ENCODE data around the gene TGOLN2. TPM values are rescaled to one million over a fixed set of nuclear protein-coding genes. Genes with fewer than 3 reads are reported as not detected.
A peak's percentile ranks its signal among the peaks of the same experiment; 100 is the strongest.
"Not testable (repeated sequence)": the region's sequence is repeated elsewhere in the genome, so short reads cannot be mapped to it uniquely, and the experiment has no call there.

TGOLN2 gene
- total RNA-seq, 1 donor from 2014 or later = 65.5 TPM

- TF ChIP-seq CTCF (IDR thresholded peaks at IDR 0.05; ENCODE audit: unreplicated experiment) = no peak
- Mint-ChIP-seq H3K27ac (no peak overlapping the region), H3K9me3 (ENCODE audit: low read depth) (no peaks in the 10 kb centered on the region), H3K4me1 (ENCODE audit: low read depth) (peaks cover 33% of the 10 kb centered on the region), H3K36me3 (ENCODE audit: insufficient read depth) (peaks cover 14% of the 10 kb centered on the region), H3K27me3 (no peaks in the 10 kb centered on the region), H3K4me3 (ENCODE audit: low read depth) (peak overlapping the region; percentile 97)
- no peak for DNase-seq (ENCODE audit: low spot score, unreplicated experiment)
Measured at GRCh38 chr2:85326406-85327159, 1.2 kb downstream of the TGOLN2 start.

- H3K36me3 Mint-ChIP-seq (ENCODE audit: insufficient read depth) = peaks cover 24% of the 10 kb centered on the region
- H3K4me1 Mint-ChIP-seq (ENCODE audit: low read depth) = peaks cover 33% of the 10 kb centered on the region
- DNase-seq (ENCODE audit: low spot score, unreplicated experiment) = no peak
- peak overlapping the region; percentile 97 for H3K4me3 Mint-ChIP-seq (ENCODE audit: low read depth)
- peak overlapping the region; percentile 88 for H3K27ac Mint-ChIP-seq
- no peaks in the 10 kb centered on the region for H3K9me3 Mint-ChIP-seq (ENCODE audit: low read depth)
- no peak for TF ChIP-seq CTCF (IDR thresholded peaks at IDR 0.05; ENCODE audit: unreplicated experiment)
- H3K27me3 Mint-ChIP-seq = no peaks in the 10 kb centered on the region
Measured at GRCh38 chr2:85325466-85325811, 2.4 kb downstream of the TGOLN2 start.

- peaks cover 33% of the 10 kb centered on the region for H3K4me1 Mint-ChIP-seq (ENCODE audit: low read depth)
- peak overlapping the region; percentile 88 for H3K27ac Mint-ChIP-seq
- H3K36me3 Mint-ChIP-seq (ENCODE audit: insufficient read depth) = peaks cover 29% of the 10 kb centered on the region
- no peaks in the 10 kb centered on the region for H3K9me3 Mint-ChIP-seq (ENCODE audit: low read depth)
- H3K27me3 Mint-ChIP-seq = no peaks in the 10 kb centered on the region
- TF ChIP-seq CTCF (IDR thresholded peaks at IDR 0.05; ENCODE audit: unreplicated experiment) = no peak
- peak overlapping the region; percentile 97 for H3K4me3 Mint-ChIP-seq (ENCODE audit: low read depth)
- DNase-seq (ENCODE audit: low spot score, unreplicated experiment) = no peak
Measured at GRCh38 chr2:85324639-85325465, 2.9 kb downstream of the TGOLN2 start.

- Mint-ChIP-seq H3K4me1 (ENCODE audit: low read depth) (peaks cover 33% of the 10 kb centered on the region), H3K36me3 (ENCODE audit: insufficient read depth) (peaks cover 34% of the 10 kb centered on the region)
- H3K27ac Mint-ChIP-seq; DNase-seq (ENCODE audit: low spot score, unreplicated experiment); H3K9me3 Mint-ChIP-seq (ENCODE audit: low read depth); H3K27me3 Mint-ChIP-seq; H3K4me3 Mint-ChIP-seq (ENCODE audit: low read depth): not testable (repeated sequence)
Measured at GRCh38 chr2:85323988-85324367, 3.8 kb downstream of the TGOLN2 start.

- Mint-ChIP-seq H3K27ac (no peak overlapping the region), H3K4me1 (ENCODE audit: low read depth) (peaks cover 30% of the 10 kb centered on the region), H3K4me3 (ENCODE audit: low read depth) (no peak overlapping the region), H3K9me3 (ENCODE audit: low read depth) (no peaks in the 10 kb centered on the region), H3K36me3 (ENCODE audit: insufficient read depth) (peaks cover 34% of the 10 kb centered on the region), H3K27me3 (no peaks in the 10 kb centered on the region)
- no peak for DNase-seq (ENCODE audit: low spot score, unreplicated experiment)
- TF ChIP-seq CTCF (IDR thresholded peaks at IDR 0.05; ENCODE audit: unreplicated experiment) = no peak
Measured at GRCh38 chr2:85323351-85323987, 4.3 kb downstream of the TGOLN2 start.
